Transverse colon (tissue), 3 donors: Measurements from ENCODE around the gene MET.

Experiments used
- POLR2A ChIP-seq: fragments of 450-650 bp; IDR thresholded peaks from one replicate; pipeline ENCODE4 v1.6.1; 2016; ENCODE audit warnings: antibody characterized with exemption, mild to moderate bottlenecking, moderate library complexity
- TF ChIP-seq, protein P1 (sequence below), 5 experiments: fragments of 200-600 bp in 3 of 5; fragments of 450-650 bp in 2 of 5; sonication (generic) in 3 of 5; IDR thresholded peaks; 1 replicate in 2 of 5; 2 replicates in 3 of 5; pipeline ENCODE4 v1.5.1; 2016 to 2017; ENCODE audit warnings: antibody characterized with exemption in 5 of 5, inconsistent platforms in 3 of 5, mild to moderate bottlenecking in 2 of 5, moderate library complexity in 1 of 5

DNA sequence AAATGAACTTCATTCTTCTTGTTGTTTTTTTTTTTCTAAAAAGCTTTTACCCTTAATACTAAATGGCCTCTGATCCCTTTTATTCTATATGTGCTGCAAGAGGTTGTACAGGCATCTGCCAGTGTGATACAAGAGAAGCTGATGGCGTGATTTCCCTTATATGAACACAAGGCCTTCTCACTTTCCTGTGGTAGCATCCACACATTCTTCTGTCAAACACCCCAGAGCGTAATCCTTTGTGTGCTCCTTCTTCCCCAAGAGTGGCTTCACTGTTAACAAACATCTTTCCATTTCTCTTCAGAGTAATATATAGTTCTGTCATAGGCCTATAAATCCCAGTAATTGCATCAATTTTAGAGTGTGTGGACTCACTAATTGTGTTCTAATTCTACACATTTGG, 104.0 kb downstream of the MET start:
- TF ChIP-seq, protein P1, sequence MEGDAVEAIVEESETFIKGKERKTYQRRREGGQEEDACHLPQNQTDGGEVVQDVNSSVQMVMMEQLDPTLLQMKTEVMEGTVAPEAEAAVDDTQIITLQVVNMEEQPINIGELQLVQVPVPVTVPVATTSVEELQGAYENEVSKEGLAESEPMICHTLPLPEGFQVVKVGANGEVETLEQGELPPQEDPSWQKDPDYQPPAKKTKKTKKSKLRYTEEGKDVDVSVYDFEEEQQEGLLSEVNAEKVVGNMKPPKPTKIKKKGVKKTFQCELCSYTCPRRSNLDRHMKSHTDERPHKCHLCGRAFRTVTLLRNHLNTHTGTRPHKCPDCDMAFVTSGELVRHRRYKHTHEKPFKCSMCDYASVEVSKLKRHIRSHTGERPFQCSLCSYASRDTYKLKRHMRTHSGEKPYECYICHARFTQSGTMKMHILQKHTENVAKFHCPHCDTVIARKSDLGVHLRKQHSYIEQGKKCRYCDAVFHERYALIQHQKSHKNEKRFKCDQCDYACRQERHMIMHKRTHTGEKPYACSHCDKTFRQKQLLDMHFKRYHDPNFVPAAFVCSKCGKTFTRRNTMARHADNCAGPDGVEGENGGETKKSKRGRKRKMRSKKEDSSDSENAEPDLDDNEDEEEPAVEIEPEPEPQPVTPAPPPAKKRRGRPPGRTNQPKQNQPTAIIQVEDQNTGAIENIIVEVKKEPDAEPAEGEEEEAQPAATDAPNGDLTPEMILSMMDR (IDR thresholded peaks at IDR 0.05), result no peak
- TF ChIP-seq POLR2A, result no peak
